Measurements from ENCODE around the gene RNF223.
"Not testable (repeated sequence)": the region's sequence is repeated elsewhere in the genome, so short reads cannot be mapped to it uniquely, and the experiment has no call there.

- TF ChIP-seq CTCF (IDR thresholded peaks at IDR 0.05; ENCODE audit: poor library complexity); EZH2 (IDR thresholded peaks at IDR 0.05; ENCODE audit: borderline replicate concordance); EZH2phosphoT487 (IDR thresholded peaks at IDR 0.05; ENCODE audit: low read depth, severe bottlenecking, unreplicated experiment): not testable (repeated sequence)
Observed at GRCh38 chr1:1065940-1066304, 8.2 kb downstream of the RNF223 start.
